ENCODE results near the gene BLOC1S5. TPM values are rescaled to one million over a fixed set of nuclear protein-coding genes. Genes with fewer than 3 reads are reported as not detected.

The BLOC1S5 gene
- total RNA-seq, 6 experiments from 2014 or later: 8.4 to 13.4 (median 9.5) TPM

- Mint-ChIP-seq H3K4me3 (no peak overlapping the region), H3K27ac (no peak overlapping the region), H3K36me3 (ENCODE audit: low read depth) (0 out of 2 replicates have a peak, but pooled peaks cover 6% of the 10 kb centered on the region), H3K27me3 (ENCODE audit: insufficient read depth) (no peaks in the 10 kb centered on the region), H3K4me1 (ENCODE audit: low read depth) (peaks cover 13% of the 10 kb centered on the region; the same call in 1 of the 2 replicates), H3K9me3 (no peaks in the 10 kb centered on the region)
- DNase-seq: no peak
- no peak for TF ChIP-seq CTCF (IDR thresholded peaks at IDR 0.05)
These were observed 46.5 kb downstream of the BLOC1S5 start for GRCh38 chr6:8017705-8018104.

- no peak overlapping the region for H3K27ac Mint-ChIP-seq
- no peaks in the 10 kb centered on the region for H3K27me3 Mint-ChIP-seq (ENCODE audit: insufficient read depth)
- peaks cover 13% of the 10 kb centered on the region; the same call in 1 of the 2 replicates for H3K4me1 Mint-ChIP-seq (ENCODE audit: low read depth)
- no peak for TF ChIP-seq CTCF (IDR thresholded peaks at IDR 0.05)
- no peak for DNase-seq
- H3K9me3 Mint-ChIP-seq: no peaks in the 10 kb centered on the region
- 0 out of 2 replicates have a peak, but pooled peaks cover 6% of the 10 kb centered on the region for H3K36me3 Mint-ChIP-seq (ENCODE audit: low read depth)
- H3K4me3 Mint-ChIP-seq: peak overlapping the region; percentile 21; the same call in 1 of the 2 replicates
These were observed 46.9 kb downstream of the BLOC1S5 start for GRCh38 chr6:8017276-8017701.

- TF ChIP-seq CTCF (IDR thresholded peaks at IDR 0.05): no peak
- Mint-ChIP-seq H3K27ac (0 out of 2 replicates have a peak overlapping the region, but pooled peaks have one; percentile 18), H3K36me3 (ENCODE audit: low read depth) (no peaks in the 10 kb centered on the region), H3K4me3 (no peak overlapping the region), H3K27me3 (ENCODE audit: insufficient read depth) (no peaks in the 10 kb centered on the region), H3K4me1 (ENCODE audit: low read depth) (peaks cover 13% of the 10 kb centered on the region; the same call in 1 of the 2 replicates), H3K9me3 (no peaks in the 10 kb centered on the region)
- no peak for DNase-seq
These were observed 49.2 kb downstream of the BLOC1S5 start for GRCh38 chr6:8014947-8015346.

- Mint-ChIP-seq H3K36me3 (ENCODE audit: low read depth) (no peaks in the 10 kb centered on the region), H3K4me1 (ENCODE audit: low read depth) (peaks cover 13% of the 10 kb centered on the region; the same call in 1 of the 2 replicates), H3K9me3 (no peaks in the 10 kb centered on the region)
These were observed 50.4 kb downstream of the BLOC1S5 start for GRCh38 chr6:8013763-8014162.

GRCh38 chr6:8006208-8006607 is 58.0 kb downstream of the BLOC1S5 start:
- no peaks in the 10 kb centered on the region for H3K9me3 Mint-ChIP-seq
- peak; percentile 40 for DNase-seq
- no peaks in the 10 kb centered on the region for H3K4me1 Mint-ChIP-seq (ENCODE audit: low read depth)
- H3K4me3 Mint-ChIP-seq: no peak overlapping the region
- TF ChIP-seq CTCF (IDR thresholded peaks at IDR 0.05): peak; percentile 81
- no peaks in the 10 kb centered on the region; the same call in 1 of the 2 replicates for H3K27me3 Mint-ChIP-seq (ENCODE audit: insufficient read depth)
- no peak overlapping the region for H3K27ac Mint-ChIP-seq
- no peaks in the 10 kb centered on the region for H3K36me3 Mint-ChIP-seq (ENCODE audit: low read depth)

More at GRCh38 chr6:8013763-8014162, 50.4 kb downstream of the BLOC1S5 start:
- H3K27me3 Mint-ChIP-seq (ENCODE audit: insufficient read depth): no peaks in the 10 kb centered on the region
- no peak overlapping the region for H3K27ac Mint-ChIP-seq
- DNase-seq: no peak
- H3K4me3 Mint-ChIP-seq: no peak overlapping the region
- no peak for TF ChIP-seq CTCF (IDR thresholded peaks at IDR 0.05)
